HCT116 (cell line): ENCODE data around the gene LRRC3. TPM values are rescaled to one million over a fixed set of nuclear protein-coding genes. Genes with fewer than 3 reads are reported as not detected.

ENCODE experiments used
- ATAC-seq: fragments of 200-7000 bp; cut with Tn5 transposase; 2 replicates; pipeline ENCODE4 v1.9.1; 2020; ENCODE audit warnings: mild to moderate bottlenecking, moderate library complexity
- BruUV-seq: library from RNA; stranded (reverse); fragments of 400-500 nt; replicated peaks from 2 replicates; lab custom pipeline; 2021; lab: Mats Ljungman, UMichigan
- CTCF ChIA-PET: fragments of 300-600 bp; sonication (Branson Sonifier 250); formaldehyde crosslinking; loops from one replicate; lab custom pipeline; 2021; ENCODE audit warnings: antibody characterized with exemption; lab: Charles Lee
- POLR2A ChIA-PET: fragments of 300-600, 350-600 bp; sonication (Branson Sonifier 250); formaldehyde crosslinking; loops from one replicate; lab custom pipeline; 2021; ENCODE audit warnings: antibody characterized with exemption; lab: Charles Lee
- RAD21 ChIA-PET, 2 experiments: fragments of 300-600 bp; sonication (Branson Sonifier 250); formaldehyde crosslinking; loops; one replicate each; lab custom pipeline; 2023; ENCODE audit warnings: low total read pairs in 2 of 2; ENCODE audit not compliant: uncharacterized antibody in 2 of 2, unreplicated experiment in 2 of 2, low non-redundant PET in 1 of 2; lab: Charles Lee
- DNase-seq: peaks from one replicate; pipeline ENCODE4 v3.0.0-alpha.2; 2010; ENCODE audit warnings: low read depth, low spot score
- H2AFZ ChIP-seq: fragments of 200-600 bp; shearing (Covaris generic), sonication (generic); 2 replicates; pipeline ENCODE4 v1.6.1; 2017; ENCODE audit warnings: low read depth, mixed run types, mixed read lengths, antibody characterized with exemption, low read length; ENCODE audit not compliant: poor library complexity, severe bottlenecking
- H3K27ac ChIP-seq: 2 replicates; pipeline ENCODE4 v1.5.1; 2012; ENCODE audit warnings: low read depth, low read length
- H3K27me3 ChIP-seq: fragments of 200-600 bp; sonication (generic); 2 replicates; pipeline ENCODE4 v1.6.1; 2016; ENCODE audit warnings: mixed run types, low read length, mixed read lengths; ENCODE audit not compliant: insufficient read depth
- H3K36me3 ChIP-seq, 2 experiments: fragments of 200-500 bp in 1 of 2; fragments of 200-600 bp in 1 of 2; sonication (Bioruptor generic) in 1 of 2; sonication (generic) in 1 of 2; 2 replicates each; pipeline versions ENCODE4 v1.5.1 to v1.6.1; 2014 to 2016; ENCODE audit warnings: low read length in 2 of 2, inconsistent platforms in 1 of 2, mixed read lengths in 1 of 2, mixed run types in 1 of 2; ENCODE audit not compliant: insufficient read depth in 2 of 2, control insufficient read depth in 1 of 2
- H3K4me1 ChIP-seq, 2 experiments: fragments of 200-600 bp in 1 of 2; sonication (generic) in 1 of 2; 2 replicates each; pipeline versions ENCODE4 v1.5.1 to v1.6.1; 2012 to 2017; ENCODE audit warnings: low read length in 2 of 2, inconsistent platforms in 1 of 2, mild to moderate bottlenecking in 1 of 2, mixed read lengths in 1 of 2, mixed run types in 1 of 2, moderate library complexity in 1 of 2; ENCODE audit not compliant: insufficient read depth in 2 of 2, control insufficient read depth in 1 of 2
- H3K4me2 ChIP-seq: fragments of 200-600 bp; sonication (generic); 2 replicates; pipeline ENCODE4 v1.6.1; 2017; ENCODE audit warnings: mixed run types, low read length, mixed read lengths
- H3K4me3 ChIP-seq, 2 experiments: fragments of 200-600 bp in 1 of 2; sonication (generic) in 1 of 2; replicated peaks in 1 of 2; 2 replicates each; pipeline ENCODE4 v1.5.1; 2011 to 2016; ENCODE audit warnings: low read length in 2 of 2, control low read depth in 1 of 2, low read depth in 1 of 2, mild to moderate bottlenecking in 1 of 2, mixed read lengths in 1 of 2, mixed run types in 1 of 2
- H3K79me2 ChIP-seq: fragments of 200-600 bp; sonication (generic); 2 replicates; pipeline ENCODE4 v1.6.1; 2017; ENCODE audit warnings: mild to moderate bottlenecking, mixed run types, low read length, moderate library complexity, mixed read lengths; ENCODE audit not compliant: insufficient read depth
- H3K9ac ChIP-seq: fragments of 200-600 bp; sonication (generic); 2 replicates; pipeline ENCODE4 v1.6.1; 2016; ENCODE audit warnings: low read length, mixed read lengths
- H3K9me2 ChIP-seq: fragments of 200-600 bp; sonication (generic), shearing (Covaris generic); 2 replicates; pipeline ENCODE4 v1.6.1; 2017; ENCODE audit warnings: mixed run types, mild to moderate bottlenecking, moderate library complexity; ENCODE audit not compliant: insufficient read depth
- H3K9me3 ChIP-seq, 2 experiments: fragments of 200-500 bp in 1 of 2; fragments of 200-600 bp in 1 of 2; sonication (Bioruptor generic) in 1 of 2; sonication (generic) in 1 of 2; 2 replicates each; pipeline ENCODE4 v1.6.1; 2014 to 2017; ENCODE audit warnings: low read length in 2 of 2, mixed read lengths in 2 of 2, inconsistent platforms in 1 of 2, low read depth in 1 of 2, mild to moderate bottlenecking in 1 of 2, mixed run types in 1 of 2, moderate library complexity in 1 of 2; ENCODE audit not compliant: control insufficient read depth in 1 of 2, insufficient read depth in 1 of 2
- H4K20me1 ChIP-seq: fragments of 200-600 bp; sonication (generic), shearing (Covaris generic); 2 replicates; pipeline ENCODE4 v1.6.1; 2017; ENCODE audit warnings: mixed run types, mild to moderate bottlenecking, moderate library complexity; ENCODE audit not compliant: insufficient read depth
- ELF1 ChIP-seq: IDR thresholded peaks from 2 replicates; pipeline ENCODE4 v1.6.1; 2012; ENCODE audit warnings: low read depth, borderline replicate concordance
- POLR2A ChIP-seq: IDR thresholded peaks from 2 replicates; pipeline ENCODE4 v1.7.0; 2011; ENCODE audit warnings: borderline replicate concordance; ENCODE audit not compliant: insufficient read depth, insufficient read length; ENCODE audit errors: extremely low read depth
- POLR2AphosphoS5 ChIP-seq: IDR thresholded peaks from 2 replicates; pipeline ENCODE4 v1.6.1; 2011; ENCODE audit warnings: mild to moderate bottlenecking, low read depth, low read length, moderate library complexity
- SIN3A ChIP-seq: IDR thresholded peaks from 2 replicates; pipeline ENCODE4 v1.6.1; 2012; ENCODE audit warnings: low read depth
- SRF ChIP-seq: IDR thresholded peaks from 2 replicates; pipeline ENCODE4 v1.6.1; 2012; ENCODE audit warnings: low read depth
- ZNF274 ChIP-seq: fragments of 200-500 bp; sonication (Bioruptor generic); IDR thresholded peaks from 2 replicates; pipeline ENCODE4 v1.6.1; 2014; ENCODE audit warnings: mild to moderate bottlenecking, low read depth, low read length, inconsistent platforms
- intact Hi-C: fragments of 100-400 bp; cut with micrococcal nuclease; formaldehyde crosslinking; loops from 2 replicates; pipeline ENCODE4 v1.10.0; 2022
- total RNA-seq: library from RNA; stranded (reverse); gene quantifications from one replicate; pipeline ENCODE4 v1.2.1, GENCODE V29; 2021; ENCODE audit not compliant: unreplicated experiment

The LRRC3 gene
- total RNA-seq, 1 experiment from 2014 or later: 7.5 TPM

DNA sequence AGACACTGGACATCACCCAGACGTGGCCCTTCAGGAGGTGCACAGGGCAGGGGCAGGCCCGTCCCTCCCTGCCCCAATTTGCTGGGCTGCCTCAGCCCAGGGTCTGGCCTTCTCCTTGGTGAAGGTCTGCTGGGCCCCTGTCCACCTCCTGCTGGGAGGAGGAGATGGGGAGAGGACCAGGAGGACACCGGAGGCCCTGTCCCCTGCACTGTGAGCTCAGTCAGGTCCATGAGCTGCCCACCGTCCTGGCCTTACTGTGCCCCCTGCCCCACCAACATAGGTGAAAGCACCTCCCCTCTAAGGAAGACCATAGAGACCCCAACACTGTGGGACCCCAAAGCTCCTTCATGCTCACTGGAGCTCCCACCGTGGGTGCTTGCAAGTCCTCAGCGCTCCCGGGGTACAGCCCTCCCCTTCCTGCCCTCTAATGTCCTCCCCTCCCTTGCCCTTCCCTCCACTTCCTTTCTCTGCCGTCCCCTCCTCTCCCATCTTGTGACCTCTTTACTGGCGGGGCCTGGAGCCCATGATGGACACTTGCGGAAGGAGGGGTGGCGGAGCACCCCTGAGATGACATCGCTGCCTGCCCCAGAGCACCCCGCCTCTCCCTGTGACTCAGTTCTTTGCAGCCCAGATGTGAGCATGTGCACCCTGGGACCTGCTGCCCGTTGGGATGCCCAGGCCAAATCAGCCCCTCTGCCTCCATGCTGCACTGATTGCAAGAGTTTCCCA, 4.6 kb downstream of the LRRC3 start:
- intact Hi-C loops: no loop called here
- no peaks in the 10 kb centered on the region for H3K36me3 ChIP-seq
- H3K4me2 ChIP-seq: no peak overlapping the region

GRCh38 chr21:44460441-44460755, 5.1 kb downstream of the LRRC3 start:
- no peak overlapping the region for H2AFZ ChIP-seq
- RAD21 ChIA-PET: no interaction called here
- no peak overlapping the region for H3K4me2 ChIP-seq
- no TSS peak for BruUV-seq
- H3K79me2 ChIP-seq: no peaks in the 10 kb centered on the region
- no peaks in the 10 kb centered on the region for H4K20me1 ChIP-seq
- intact Hi-C loops: no loop called here
- no peak for TF ChIP-seq ELF1
- no peak for TF ChIP-seq POLR2A
- TF ChIP-seq POLR2AphosphoS5: no peak
- no peak for TF ChIP-seq SRF
- H3K9ac ChIP-seq: no peak overlapping the region
- H3K4me3 ChIP-seq: no peak overlapping the region
- POLR2A ChIA-PET: no interaction called here
- H3K9me3 ChIP-seq: no peaks in the 10 kb centered on the region
- ATAC-seq (no peak), DNase-seq (no peak)
- no peak overlapping the region for H3K27ac ChIP-seq
- no peaks in the 10 kb centered on the region for H3K9me2 ChIP-seq
- CTCF ChIA-PET: no interaction called here
- peaks cover 6 to 10% of the 10 kb centered on the region in 2 experiments; a peak in 3 of 4 replicates for H3K4me1 ChIP-seq
- no peaks in the 10 kb centered on the region for H3K36me3 ChIP-seq
- no peaks in the 10 kb centered on the region for H3K27me3 ChIP-seq

More for the DNA sequence above, 4.6 kb downstream of the LRRC3 start:
- ChIA-PET POLR2A (no interaction called here), CTCF (no interaction called here), RAD21 (no interaction called here)
- Histone ChIP-seq H3K4me3 (no peak overlapping the region), H2AFZ (no peak overlapping the region), H3K27me3 (no peaks in the 10 kb centered on the region), H3K9me3 (no peaks in the 10 kb centered on the region), H3K27ac (no peak overlapping the region), H3K9ac (no peak overlapping the region), H4K20me1 (no peaks in the 10 kb centered on the region), H3K9me2 (no peaks in the 10 kb centered on the region), H3K79me2 (no peaks in the 10 kb centered on the region), H3K4me1 (peaks cover 6 to 10% of the 10 kb centered on the region in 2 experiments; a peak in 3 of 4 replicates)
- no TSS peak for BruUV-seq
- TF ChIP-seq SRF: no peak
- no peak for TF ChIP-seq SIN3A
- no peak for TF ChIP-seq ZNF274
- DNase-seq (no peak), ATAC-seq (no peak)
